PC-9 (cell line): ENCODE data around the gene CXCL16. TPM values are rescaled to one million over a fixed set of nuclear protein-coding genes. Genes with fewer than 3 reads are reported as not detected.
"Not testable (repeated sequence)": the region's sequence is repeated elsewhere in the genome, so short reads cannot be mapped to it uniquely, and the experiment has no call there.

Source experiments
- BruUV-seq: library from RNA; stranded (reverse); fragments of 400-500 nt; replicated peaks from 2 replicates; lab custom pipeline; 2021; lab: Mats Ljungman, UMichigan
- CTCF ChIA-PET: fragments of 300-600 bp; sonication (Branson Sonifier 250); formaldehyde crosslinking; loops from one replicate; lab custom pipeline; 2022; ENCODE audit warnings: antibody characterized with exemption; lab: Charles Lee
- POLR2A ChIA-PET: fragments of 300-600 bp; sonication (Branson Sonifier 250); formaldehyde crosslinking; loops from one replicate; lab custom pipeline; 2022; ENCODE audit warnings: antibody characterized with exemption; ENCODE audit not compliant: unreplicated experiment; lab: Charles Lee
- DNase-seq, 2 experiments: peaks; one replicate each; pipeline versions ENCODE4 v3.0.0 to v3.0.0-alpha.2; 2015 to 2022; ENCODE audit warnings: mixed read lengths in 1 of 2
- H2AFZ ChIP-seq: fragments of 200-600 bp; sonication (generic); 2 replicates; pipeline ENCODE4 v1.8.1; 2017; ENCODE audit warnings: antibody characterized with exemption
- H3F3A ChIP-seq: fragments of 200-600 bp; sonication (generic); 2 replicates; pipeline ENCODE4 v1.8.1; 2017; ENCODE audit warnings: antibody characterized with exemption, mild to moderate bottlenecking, low read depth; ENCODE audit not compliant: insufficient read depth
- H3K27ac ChIP-seq: fragments of 200-600 bp; sonication (generic); 2 replicates; pipeline ENCODE4 v1.6.1; 2016; ENCODE audit warnings: mixed run types
- H3K27me3 ChIP-seq: fragments of 200-600 bp; sonication (generic); 2 replicates; pipeline ENCODE4 v1.6.1; 2016; ENCODE audit warnings: low read depth, mixed run types; ENCODE audit not compliant: insufficient read depth
- H3K36me3 ChIP-seq: fragments of 200-600 bp; sonication (generic); 2 replicates; pipeline ENCODE4 v1.6.1; 2016; ENCODE audit warnings: low read depth, mixed run types
- H3K4me1 ChIP-seq: fragments of 200-600 bp; sonication (generic); replicated peaks from 2 replicates; pipeline ENCODE4 v1.6.1; 2016; ENCODE audit warnings: mixed run types; ENCODE audit not compliant: insufficient read depth
- H3K4me2 ChIP-seq: fragments of 200-600 bp; sonication (generic); 2 replicates; pipeline ENCODE4 v1.6.1; 2017; ENCODE audit warnings: mixed run types
- H3K4me3 ChIP-seq: fragments of 200-600 bp; sonication (generic); 2 replicates; pipeline ENCODE4 v1.6.1; 2016; ENCODE audit warnings: mixed run types
- H3K79me2 ChIP-seq: fragments of 200-600 bp; sonication (generic); 2 replicates; pipeline ENCODE4 v1.6.1; 2017; ENCODE audit warnings: low read depth, mixed run types
- H3K9me2 ChIP-seq: fragments of 200-600 bp; sonication (generic); 2 replicates; pipeline ENCODE4 v1.8.1; 2017; ENCODE audit warnings: mild to moderate bottlenecking; ENCODE audit not compliant: insufficient read depth
- H3K9me3 ChIP-seq: fragments of 200-600 bp; sonication (generic); 2 replicates; pipeline ENCODE4 v1.8.1; 2016; ENCODE audit warnings: low read depth; ENCODE audit not compliant: insufficient read depth
- H4K20me1 ChIP-seq: fragments of 200-600 bp; sonication (generic); 2 replicates; pipeline ENCODE4 v1.8.1; 2017; ENCODE audit not compliant: insufficient read depth
- EZH2 ChIP-seq: fragments of 200-600 bp; sonication (generic); IDR thresholded peaks from 2 replicates; pipeline ENCODE4 v1.8.0; 2017; ENCODE audit warnings: antibody characterized with exemption, low read depth
- intact Hi-C: fragments of 100-400 bp; cut with micrococcal nuclease; formaldehyde crosslinking; loops from one replicate; pipeline ENCODE4 v1.10.0; 2022; ENCODE audit not compliant: unreplicated experiment
- total RNA-seq: library from RNA; stranded (reverse); gene quantifications from 2 replicates; pipeline ENCODE4 v1.2.3, GENCODE V29; 2021
- TF ChIP-seq, protein P1 (sequence below): fragments of 200-600 bp; sonication (generic); conservative IDR thresholded peaks from 2 replicates; pipeline ENCODE4 v1.6.1; 2017; ENCODE audit warnings: mixed run types, antibody characterized with exemption, mild to moderate bottlenecking, moderate library complexity

Gene CXCL16
- total RNA-seq, 1 experiment from 2014 or later = 52.4 TPM

GRCh38 chr17:4693416-4693815 lies 46.3 kb downstream of the CXCL16 start:
- TF ChIP-seq, protein P1, sequence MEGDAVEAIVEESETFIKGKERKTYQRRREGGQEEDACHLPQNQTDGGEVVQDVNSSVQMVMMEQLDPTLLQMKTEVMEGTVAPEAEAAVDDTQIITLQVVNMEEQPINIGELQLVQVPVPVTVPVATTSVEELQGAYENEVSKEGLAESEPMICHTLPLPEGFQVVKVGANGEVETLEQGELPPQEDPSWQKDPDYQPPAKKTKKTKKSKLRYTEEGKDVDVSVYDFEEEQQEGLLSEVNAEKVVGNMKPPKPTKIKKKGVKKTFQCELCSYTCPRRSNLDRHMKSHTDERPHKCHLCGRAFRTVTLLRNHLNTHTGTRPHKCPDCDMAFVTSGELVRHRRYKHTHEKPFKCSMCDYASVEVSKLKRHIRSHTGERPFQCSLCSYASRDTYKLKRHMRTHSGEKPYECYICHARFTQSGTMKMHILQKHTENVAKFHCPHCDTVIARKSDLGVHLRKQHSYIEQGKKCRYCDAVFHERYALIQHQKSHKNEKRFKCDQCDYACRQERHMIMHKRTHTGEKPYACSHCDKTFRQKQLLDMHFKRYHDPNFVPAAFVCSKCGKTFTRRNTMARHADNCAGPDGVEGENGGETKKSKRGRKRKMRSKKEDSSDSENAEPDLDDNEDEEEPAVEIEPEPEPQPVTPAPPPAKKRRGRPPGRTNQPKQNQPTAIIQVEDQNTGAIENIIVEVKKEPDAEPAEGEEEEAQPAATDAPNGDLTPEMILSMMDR = no peak
- TF ChIP-seq EZH2 = no peak
- H3F3A ChIP-seq = no peaks in the 10 kb centered on the region
- DNase-seq = no peak
- CTCF ChIA-PET = no interaction called here
- H3K27ac ChIP-seq = no peak overlapping the region
- peaks cover 6% of the 10 kb centered on the region for H3K36me3 ChIP-seq
- peaks cover 83% of the 10 kb centered on the region for H3K79me2 ChIP-seq
- H3K4me1 ChIP-seq = no peaks in the 10 kb centered on the region
- H4K20me1 ChIP-seq = peaks cover 71% of the 10 kb centered on the region
- POLR2A ChIA-PET = no interaction called here
- H3K4me3 ChIP-seq = no peak overlapping the region
- H2AFZ ChIP-seq = no peak overlapping the region
- H3K9me3 ChIP-seq = no peaks in the 10 kb centered on the region
- BruUV-seq = no TSS peak
- no peaks in the 10 kb centered on the region for H3K27me3 ChIP-seq
- no peak overlapping the region for H3K4me2 ChIP-seq
- no peaks in the 10 kb centered on the region for H3K9me2 ChIP-seq
- intact Hi-C loops = no loop called here

- H3K9me3 ChIP-seq = no peaks in the 10 kb centered on the region
- intact Hi-C loops = no loop called here
- TF ChIP-seq, protein P1 = no peak
- no peak for TF ChIP-seq EZH2
- peaks cover 79% of the 10 kb centered on the region for H3K79me2 ChIP-seq
- CTCF ChIA-PET = no interaction called here
- no peaks in the 10 kb centered on the region; the same call in 1 of the 2 replicates for H3F3A ChIP-seq
- POLR2A ChIA-PET = no interaction called here
- H3K27me3 ChIP-seq = no peaks in the 10 kb centered on the region
- BruUV-seq = no TSS peak
- no peaks in the 10 kb centered on the region for H3K4me1 ChIP-seq
- DNase-seq = no peak
- H3K4me3 ChIP-seq = no peak overlapping the region
- peaks cover 13% of the 10 kb centered on the region for H3K36me3 ChIP-seq
- peaks cover 78% of the 10 kb centered on the region for H4K20me1 ChIP-seq
- H3K27ac ChIP-seq = no peak overlapping the region
- no peak overlapping the region for H2AFZ ChIP-seq
- no peak overlapping the region for H3K4me2 ChIP-seq
- no peaks in the 10 kb centered on the region for H3K9me2 ChIP-seq
Observed at GRCh38 chr17:4691686-4692085, 48.0 kb downstream of the CXCL16 start.

GRCh38 chr17:4690745-4691144 lies 49.0 kb downstream of the CXCL16 start:
- CTCF ChIA-PET = no interaction called here

GRCh38 chr17:4689872-4690271 lies 49.9 kb downstream of the CXCL16 start:
- peaks cover 69% of the 10 kb centered on the region for H3K79me2 ChIP-seq
- H3F3A ChIP-seq = not testable (repeated sequence)

More at GRCh38 chr17:4690745-4691144, 49.0 kb downstream of the CXCL16 start:
- Histone ChIP-seq H3K27me3 (no peaks in the 10 kb centered on the region), H4K20me1 (peaks cover 75% of the 10 kb centered on the region), H3K4me2 (no peak overlapping the region), H3K4me1 (no peaks in the 10 kb centered on the region), H3K4me3 (no peak overlapping the region), H3K9me3 (no peaks in the 10 kb centered on the region), H3K36me3 (peaks cover 19% of the 10 kb centered on the region), H3K79me2 (peaks cover 77% of the 10 kb centered on the region), H3K9me2 (no peaks in the 10 kb centered on the region), H2AFZ (no peak overlapping the region), H3F3A (peaks cover 9% of the 10 kb centered on the region; the same call in 1 of the 2 replicates), H3K27ac (no peak overlapping the region)
- POLR2A ChIA-PET = no interaction called here
- TF ChIP-seq, protein P1 = no peak
- TF ChIP-seq EZH2 = no peak
- DNase-seq = no peak
- no TSS peak for BruUV-seq
- intact Hi-C loops = no loop called here

GRCh38 chr17:4683739-4684138 lies 56.0 kb downstream of the CXCL16 start:
- H3K79me2 ChIP-seq = peaks cover 24% of the 10 kb centered on the region
- H3K4me3 ChIP-seq, H3K4me2 ChIP-seq, H2AFZ ChIP-seq, CTCF ChIA-PET, BruUV-seq, H3K9me3 ChIP-seq, DNase-seq, H3K27me3 ChIP-seq, POLR2A ChIA-PET, H3K27ac ChIP-seq, H3K9me2 ChIP-seq, intact Hi-C loops: not testable (repeated sequence)
- peaks cover 56% of the 10 kb centered on the region for H4K20me1 ChIP-seq
- H3F3A ChIP-seq = peaks cover 46% of the 10 kb centered on the region
- peaks cover 34% of the 10 kb centered on the region for H3K36me3 ChIP-seq
- peaks cover 29% of the 10 kb centered on the region for H3K4me1 ChIP-seq

More at GRCh38 chr17:4689872-4690271, 49.9 kb downstream of the CXCL16 start:
- H3K9me2 ChIP-seq, H3K9me3 ChIP-seq, H3K4me1 ChIP-seq, H3K27ac ChIP-seq, intact Hi-C loops, H3K4me2 ChIP-seq, H3K27me3 ChIP-seq, H3K4me3 ChIP-seq, H2AFZ ChIP-seq, DNase-seq, BruUV-seq, POLR2A ChIA-PET, CTCF ChIA-PET: not testable (repeated sequence)
- Histone ChIP-seq H3K36me3 (peaks cover 19% of the 10 kb centered on the region), H4K20me1 (peaks cover 80% of the 10 kb centered on the region)
